Pancreas (tissue), 10 donors: ENCODE results near the gene WNK2. TPM values are rescaled to one million over a fixed set of nuclear protein-coding genes. Genes with fewer than 3 reads are reported as not detected.
"Not testable (repeated sequence)": the region's sequence is repeated elsewhere in the genome, so short reads cannot be mapped to it uniquely, and the experiment has no call there.

Source experiments
- ATAC-seq, 4 donors: fragments of 200-7000 bp; cut with Tn5 transposase; one replicate each; pipeline versions ENCODE4 v1.8.0 to v1.9.1; 2020; ENCODE audit warnings: mild to moderate bottlenecking in 4 of 4, moderate library complexity in 4 of 4
- DNase-seq, 6 donors: peaks; one replicate each; pipeline ENCODE4 v3.0.0-alpha.2; 2020
- FAIRE-seq: peaks from 2 replicates; lab custom pipeline; 2012; peaks lifted over from hg19 to GRCh38; lab: Jason Lieb, UNC
- H3K27ac ChIP-seq, 4 donors: fragments of 200-600 bp; sonication (generic); 1 replicate in 3 of 4; 2 replicates in 1 of 4; pipeline versions ENCODE4 v1.5.0 to v1.8.0; 2020
- H3K27me3 ChIP-seq, 4 donors: fragments of 200-600 bp; one replicate each; pipeline ENCODE4 v1.8.0; 2021
- H3K36me3 ChIP-seq, 3 donors: fragments of 200-600 bp; sonication (generic) in 1 of 3; one replicate each; pipeline versions ENCODE4 v1.5.0 to v1.8.0; 2020 to 2021
- H3K4me1 ChIP-seq, 3 donors: fragments of 200-600 bp; one replicate each; pipeline ENCODE4 v1.8.0; 2021
- H3K4me3 ChIP-seq, 4 donors: fragments of 200-600 bp; sonication (generic) in 2 of 4; one replicate each; pipeline versions ENCODE4 v1.5.0 to v1.8.0; 2020 to 2021
- H3K9me3 ChIP-seq, 4 donors: fragments of 200-600 bp; one replicate each; pipeline ENCODE4 v1.8.0; 2021
- WGBS, 2 donors: extraction: QIAGEN DNeasy Blood & Tissue Kit; methylation state at CpG; one replicate each; pipeline ENCODE4 v1.1.7; 2013; 5-methylcytosine and 5-hydroxymethylcytosine counted together
- intact Hi-C, 3 donors: fragments of 100-400 bp; cut with DNase I; formaldehyde crosslinking; loops; one replicate each; pipeline versions ENCODE4 v1.11.1 to v1.14.2; 2022
- polyA plus RNA-seq, 2 donors: library from polyadenylated mRNA; stranded (reverse); fragments of 200-250 nt; gene quantifications; one replicate each; pipeline ENCODE4 v1.2.3, GENCODE V29; 2013
- total RNA-seq, 6 donors: library from RNA; stranded (reverse); fragmentation: NEBNext Ultra II Directional in 4 of 6; extraction: Animal tissue kit (Norgen Biotek cat#: 25700) in 4 of 6; gene quantifications; one replicate each; pipeline versions ENCODE4 v1.2.1 to v1.2.4, GENCODE V29; 2021 to 2023
- TF ChIP-seq, protein P1 (sequence below), 4 donors: fragments of 200-600 bp; sonication (generic) in 3 of 4; IDR thresholded peaks; one replicate each; pipeline versions ENCODE4 v1.5.0 to v1.8.0; 2021; ENCODE audit warnings: antibody characterized with exemption in 4 of 4
- donor health status: healthy with polysubstance abuse.
- donor health status: DM: no; HTN: no; CAD: no; lungs with moderate emphysema.
- donor health status: DM: no; HTN: no; CAD: no.
- donor health status: control.
- donor health status: control.
- donor health status: Bipolar disorder and iron deficiency.
- donor health status: DM: yes; HTN: yes; CAD: no.
- donor health status: DM: no; HTN: no; CAD: no.
- donor health status: DM: no; HTN: no; CAD: no.
- donor health status: DM: yes; HTN: yes; CAD: no.

The WNK2 gene
- total and polyA plus RNA-seq, 8 donors, result 53.5 to 121 (median 89.4) TPM

DNA sequence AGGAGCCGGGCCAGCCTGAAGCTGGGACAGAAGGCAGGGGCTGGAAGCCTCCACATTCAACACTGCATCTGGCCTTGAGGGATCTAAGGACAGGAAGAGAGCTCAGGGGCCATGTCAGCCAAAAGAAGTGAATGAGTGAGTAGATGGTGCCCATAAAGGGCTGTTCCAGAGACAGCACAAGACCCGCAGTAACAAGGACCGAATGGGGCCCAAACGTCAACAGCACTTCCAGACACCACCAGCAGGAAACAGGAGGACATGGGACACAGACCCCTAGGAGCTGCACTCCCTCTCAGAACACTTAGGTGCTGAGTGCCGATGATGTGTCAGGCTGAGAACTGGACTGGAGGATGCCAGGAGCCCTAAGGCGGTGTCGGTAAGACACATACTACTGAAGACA is 152.8 kb downstream of the WNK2 start:
- Histone ChIP-seq H3K4me3 (no peak overlapping the region), H3K9me3 (no peaks in the 10 kb centered on the region), H3K36me3 (no peaks in the 10 kb centered on the region), H3K27me3 (no peaks in the 10 kb centered on the region), H3K27ac (no peak overlapping the region), H3K4me1 (no peaks in the 10 kb centered on the region)
- FAIRE-seq, result no peak
- 78 to 93% methylated on average over 7 of the region's 7 CpGs for WGBS, 2 donors
- DNase-seq, result no peak
- ATAC-seq, result no peak
- TF ChIP-seq, protein P1, sequence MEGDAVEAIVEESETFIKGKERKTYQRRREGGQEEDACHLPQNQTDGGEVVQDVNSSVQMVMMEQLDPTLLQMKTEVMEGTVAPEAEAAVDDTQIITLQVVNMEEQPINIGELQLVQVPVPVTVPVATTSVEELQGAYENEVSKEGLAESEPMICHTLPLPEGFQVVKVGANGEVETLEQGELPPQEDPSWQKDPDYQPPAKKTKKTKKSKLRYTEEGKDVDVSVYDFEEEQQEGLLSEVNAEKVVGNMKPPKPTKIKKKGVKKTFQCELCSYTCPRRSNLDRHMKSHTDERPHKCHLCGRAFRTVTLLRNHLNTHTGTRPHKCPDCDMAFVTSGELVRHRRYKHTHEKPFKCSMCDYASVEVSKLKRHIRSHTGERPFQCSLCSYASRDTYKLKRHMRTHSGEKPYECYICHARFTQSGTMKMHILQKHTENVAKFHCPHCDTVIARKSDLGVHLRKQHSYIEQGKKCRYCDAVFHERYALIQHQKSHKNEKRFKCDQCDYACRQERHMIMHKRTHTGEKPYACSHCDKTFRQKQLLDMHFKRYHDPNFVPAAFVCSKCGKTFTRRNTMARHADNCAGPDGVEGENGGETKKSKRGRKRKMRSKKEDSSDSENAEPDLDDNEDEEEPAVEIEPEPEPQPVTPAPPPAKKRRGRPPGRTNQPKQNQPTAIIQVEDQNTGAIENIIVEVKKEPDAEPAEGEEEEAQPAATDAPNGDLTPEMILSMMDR (IDR thresholded peaks at IDR 0.05), result no peak
- intact Hi-C loops, result no loop called here

DNA sequence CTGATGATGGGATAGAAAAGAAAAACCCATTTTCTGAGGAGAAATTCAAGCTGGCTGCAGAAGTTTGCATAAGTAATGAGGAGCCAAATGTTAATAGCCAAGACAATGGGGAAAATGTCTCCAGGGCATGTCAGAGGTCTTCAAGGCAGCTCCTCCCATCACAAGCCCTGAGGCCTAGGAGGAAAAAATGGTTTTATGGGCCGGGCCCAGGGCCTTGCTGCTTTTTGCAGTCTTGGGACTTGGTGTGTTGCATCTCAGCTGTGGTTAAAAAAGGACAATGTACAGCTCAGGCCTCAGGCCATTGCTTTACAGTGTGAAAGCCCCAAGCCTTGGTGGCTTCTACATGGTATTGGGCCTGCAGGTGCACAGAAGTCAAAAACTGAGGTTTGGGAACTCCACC is 154.3 kb downstream of the WNK2 start:
- H3K9me3 ChIP-seq, H3K4me1 ChIP-seq, FAIRE-seq, H3K36me3 ChIP-seq, H3K27ac ChIP-seq, H3K4me3 ChIP-seq, DNase-seq, ATAC-seq, intact Hi-C loops, H3K27me3 ChIP-seq: not testable (repeated sequence)
- 50 to 52% methylated on average over 1 of the region's 1 CpG for WGBS, 2 donors

DNA sequence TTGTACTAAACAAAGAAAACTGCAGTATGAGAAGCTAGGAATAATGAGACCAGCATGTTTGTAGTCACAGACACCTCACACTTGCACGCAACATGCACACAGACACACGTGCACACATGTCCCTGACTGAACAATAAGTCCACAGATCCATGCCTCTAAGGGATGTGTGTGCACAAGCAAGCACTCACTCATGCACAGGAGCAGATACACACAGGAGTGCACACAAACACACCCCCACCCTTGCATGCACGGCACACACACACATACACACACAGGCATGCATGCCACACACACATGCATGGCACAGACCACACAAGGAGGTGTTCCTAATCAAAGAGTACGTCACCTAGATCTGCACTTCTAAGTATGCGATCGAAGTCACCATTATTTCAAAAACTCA is 156.2 kb downstream of the WNK2 start:
- TF ChIP-seq, protein P1 (IDR thresholded peaks at IDR 0.05), result no peak
- H3K4me3 ChIP-seq, result no peak overlapping the region
- H3K4me1 ChIP-seq, result no peaks in the 10 kb centered on the region
- DNase-seq (no peak), FAIRE-seq (no peak), ATAC-seq (no peak)
- no peaks in the 10 kb centered on the region for H3K36me3 ChIP-seq
- intact Hi-C loops, result no loop called here
- WGBS, 2 donors, result 87 to 89% methylated on average over 6 of the region's 6 CpGs
- no peaks in the 10 kb centered on the region for H3K9me3 ChIP-seq
- no peak overlapping the region for H3K27ac ChIP-seq
- no peaks in the 10 kb centered on the region for H3K27me3 ChIP-seq

DNA sequence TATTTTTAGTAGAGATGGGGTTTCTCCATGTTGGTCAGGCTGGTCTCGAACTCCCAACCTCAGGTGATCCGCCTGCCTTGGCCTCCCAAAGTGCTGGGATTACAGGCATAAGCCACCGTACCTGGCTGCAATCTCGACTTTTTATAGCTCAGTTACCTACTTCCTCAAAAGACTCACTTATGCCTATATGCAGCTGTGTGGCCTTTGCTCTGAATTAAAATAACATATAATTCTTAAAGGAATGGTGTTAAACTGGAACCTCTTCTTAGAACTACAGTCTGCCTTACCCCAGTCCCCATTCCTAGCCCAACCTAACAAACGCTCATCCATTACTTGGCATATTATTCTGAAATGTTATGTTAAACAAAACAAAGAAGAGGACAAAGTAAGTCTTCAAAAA is 157.9 kb downstream of the WNK2 start:
- DNase-seq, H3K9me3 ChIP-seq, intact Hi-C loops, H3K27ac ChIP-seq, H3K36me3 ChIP-seq, FAIRE-seq, ATAC-seq, H3K4me3 ChIP-seq, H3K27me3 ChIP-seq, H3K4me1 ChIP-seq: not testable (repeated sequence)
- 82 to 84% methylated on average over 5 of the region's 5 CpGs for WGBS, 2 donors

DNA sequence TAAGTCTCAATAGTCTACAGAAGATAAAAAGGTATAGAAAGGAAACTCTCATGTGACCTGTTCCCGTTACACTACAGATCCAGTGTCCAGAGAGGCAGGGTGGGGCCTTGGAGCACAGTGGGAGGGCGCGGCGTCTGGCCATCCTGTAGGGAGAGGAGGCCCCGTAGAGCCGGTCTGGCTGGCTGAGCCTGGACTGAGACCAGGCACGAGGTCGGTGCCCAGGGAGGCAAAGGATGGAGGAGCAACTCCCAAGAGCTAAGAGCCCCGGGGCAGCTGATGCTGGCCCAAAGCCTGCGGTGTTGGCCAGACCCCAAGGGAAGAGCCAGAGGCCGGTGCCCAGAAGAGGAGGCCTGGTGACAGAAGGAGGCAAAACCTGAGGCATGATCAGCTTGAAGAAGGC is 158.5 kb downstream of the WNK2 start:
- H3K27ac ChIP-seq, H3K9me3 ChIP-seq, intact Hi-C loops, FAIRE-seq, H3K36me3 ChIP-seq, H3K4me1 ChIP-seq, H3K27me3 ChIP-seq, DNase-seq, H3K4me3 ChIP-seq: not testable (repeated sequence)
- 83 to 89% methylated on average over 11 of the region's 11 CpGs for WGBS, 2 donors
- ATAC-seq, result peak in 1 of 4 donors; percentile 20

DNA sequence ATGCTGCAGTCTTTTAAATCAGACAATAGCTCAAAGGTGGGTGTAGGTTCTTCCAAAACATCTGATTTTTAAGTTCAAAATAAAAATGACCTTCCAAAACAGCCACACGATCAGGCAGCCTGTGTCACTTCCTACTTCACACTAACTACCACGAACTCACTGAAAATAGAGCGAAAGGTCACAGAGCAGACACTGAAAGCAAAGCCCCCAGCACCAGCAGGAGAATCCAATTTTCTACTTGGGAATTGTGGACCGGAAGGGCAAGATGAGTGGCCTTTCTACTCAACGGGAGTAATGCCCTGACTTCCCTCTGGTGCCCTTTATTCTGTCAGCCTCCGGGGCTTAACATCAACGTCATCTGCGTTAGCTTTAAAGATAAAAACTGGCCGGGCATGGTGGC is 159.7 kb downstream of the WNK2 start:
- Histone ChIP-seq H3K27me3 (peaks cover 0 to 6% (median 0%) of the 10 kb centered on the region in 4 donors), H3K4me1 (no peaks in the 10 kb centered on the region), H3K4me3 (no peak overlapping the region), H3K9me3 (no peaks in the 10 kb centered on the region), H3K27ac (no peak overlapping the region), H3K36me3 (no peaks in the 10 kb centered on the region)
- intact Hi-C loops, result no loop called here
- WGBS, 2 donors, result 71 to 77% methylated on average over 9 of the region's 9 CpGs
- TF ChIP-seq, protein P1 (IDR thresholded peaks at IDR 0.05), result no peak
- DNase-seq (no peak), ATAC-seq (no peak), FAIRE-seq (no peak)
